HUES48 (cell line): Measurements from ENCODE around the gene MPP3.
"Not testable (repeated sequence)": the region's sequence is repeated elsewhere in the genome, so short reads cannot be mapped to it uniquely, and the experiment has no call there.

Experiments
- H3K27ac ChIP-seq: one replicate; pipeline ENCODE4 v1.7.0; 2013; ENCODE audit warnings: low read depth, low read length, inconsistent platforms
- H3K27me3 ChIP-seq: 2 replicates; pipeline ENCODE4 v1.6.1; 2013; ENCODE audit warnings: mild to moderate bottlenecking, low read length; ENCODE audit not compliant: control insufficient read depth, insufficient read depth
- H3K36me3 ChIP-seq: 2 replicates; pipeline ENCODE4 v1.6.1; 2013; ENCODE audit warnings: low read length; ENCODE audit not compliant: control insufficient read depth, insufficient read depth
- H3K4me1 ChIP-seq: 2 replicates; pipeline ENCODE4 v1.6.1; 2013; ENCODE audit warnings: mild to moderate bottlenecking, low read length; ENCODE audit not compliant: control insufficient read depth, insufficient read depth
- H3K4me3 ChIP-seq: 2 replicates; pipeline ENCODE4 v1.5.1; 2013; ENCODE audit warnings: mild to moderate bottlenecking, low read depth, low read length
- H3K9ac ChIP-seq: 2 replicates; pipeline ENCODE4 v1.6.1; 2013; ENCODE audit warnings: mild to moderate bottlenecking, low read depth, low read length, moderate library complexity
- H3K9me3 ChIP-seq: 2 replicates; pipeline ENCODE4 v1.6.1; 2013; ENCODE audit warnings: low read length; ENCODE audit not compliant: control insufficient read depth, insufficient read depth

Gene MPP3

DNA sequence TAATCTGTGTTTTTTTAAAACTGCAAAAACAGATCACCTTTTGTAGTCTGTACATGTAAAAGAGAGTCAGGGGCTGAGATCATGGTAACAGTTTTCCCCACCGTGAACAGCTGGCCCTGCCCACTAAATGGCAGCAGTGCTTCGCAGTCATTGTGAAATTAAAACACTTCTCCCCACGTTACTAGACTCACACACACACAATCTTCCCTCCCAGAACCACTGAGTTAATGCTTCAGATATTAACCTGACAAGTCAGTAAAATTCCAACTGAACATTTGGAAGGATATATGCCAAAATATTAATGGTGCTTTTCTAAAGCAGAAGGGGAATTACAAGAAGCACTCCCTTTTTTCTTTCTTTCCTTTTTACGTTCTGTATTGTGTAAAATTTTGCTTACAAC lies 12.8 kb upstream of the MPP3 start:
- peaks cover 11% of the 10 kb centered on the region for H3K4me1 ChIP-seq
- no peaks in the 10 kb centered on the region for H3K9me3 ChIP-seq
- no peak overlapping the region for H3K9ac ChIP-seq
- no peak overlapping the region for H3K4me3 ChIP-seq
- no peaks in the 10 kb centered on the region for H3K36me3 ChIP-seq
- H3K27ac ChIP-seq: no peak overlapping the region
- H3K27me3 ChIP-seq: no peaks in the 10 kb centered on the region

DNA sequence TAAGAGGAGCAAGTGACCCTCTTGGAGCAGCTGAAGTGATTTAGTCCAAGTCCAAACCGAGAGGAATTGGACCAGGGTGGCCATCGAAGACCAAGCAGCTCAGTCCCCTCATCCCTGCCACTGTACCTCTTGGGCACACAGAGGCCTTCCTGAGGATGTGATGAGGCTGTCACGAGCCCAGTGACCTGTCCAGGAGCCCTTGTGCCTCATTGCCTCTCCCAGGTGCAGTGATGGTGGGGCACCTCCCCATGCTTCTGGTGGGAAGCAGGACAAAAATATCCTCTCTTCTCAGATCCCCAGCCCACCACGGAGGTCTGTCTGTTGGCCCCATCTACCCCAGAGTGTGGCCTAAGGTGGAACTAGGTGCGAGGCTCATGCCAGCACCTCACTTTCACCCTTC lies 11.3 kb upstream of the MPP3 start:
- no peak overlapping the region for H3K4me3 ChIP-seq
- peaks cover 11% of the 10 kb centered on the region for H3K4me1 ChIP-seq
- H3K27ac ChIP-seq: no peak overlapping the region
- H3K27me3 ChIP-seq: no peaks in the 10 kb centered on the region
- no peaks in the 10 kb centered on the region for H3K9me3 ChIP-seq
- no peak overlapping the region for H3K9ac ChIP-seq
- no peaks in the 10 kb centered on the region for H3K36me3 ChIP-seq

DNA sequence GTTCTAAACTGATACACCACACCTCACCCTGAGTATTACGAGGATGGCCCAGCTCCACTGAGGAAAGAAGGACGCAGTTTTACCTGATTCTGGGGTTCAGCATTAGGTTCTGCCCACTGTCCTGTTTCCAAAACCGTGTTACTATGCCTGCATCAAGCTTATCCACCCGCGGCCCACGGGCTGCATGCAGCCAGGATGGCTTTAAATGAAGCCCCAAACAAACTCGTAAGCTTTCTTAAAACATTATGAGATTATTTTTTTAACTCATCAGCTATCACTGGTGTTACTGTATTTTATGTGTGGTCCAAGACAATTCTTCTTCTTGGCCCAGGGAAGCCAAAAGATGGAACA lies 10.0 kb upstream of the MPP3 start:
- no peak overlapping the region for H3K27ac ChIP-seq
- peaks cover 11% of the 10 kb centered on the region for H3K4me1 ChIP-seq
- H3K27me3 ChIP-seq: no peaks in the 10 kb centered on the region
- no peaks in the 10 kb centered on the region for H3K9me3 ChIP-seq
- no peak overlapping the region for H3K4me3 ChIP-seq
- no peaks in the 10 kb centered on the region for H3K36me3 ChIP-seq
- no peak overlapping the region for H3K9ac ChIP-seq

DNA sequence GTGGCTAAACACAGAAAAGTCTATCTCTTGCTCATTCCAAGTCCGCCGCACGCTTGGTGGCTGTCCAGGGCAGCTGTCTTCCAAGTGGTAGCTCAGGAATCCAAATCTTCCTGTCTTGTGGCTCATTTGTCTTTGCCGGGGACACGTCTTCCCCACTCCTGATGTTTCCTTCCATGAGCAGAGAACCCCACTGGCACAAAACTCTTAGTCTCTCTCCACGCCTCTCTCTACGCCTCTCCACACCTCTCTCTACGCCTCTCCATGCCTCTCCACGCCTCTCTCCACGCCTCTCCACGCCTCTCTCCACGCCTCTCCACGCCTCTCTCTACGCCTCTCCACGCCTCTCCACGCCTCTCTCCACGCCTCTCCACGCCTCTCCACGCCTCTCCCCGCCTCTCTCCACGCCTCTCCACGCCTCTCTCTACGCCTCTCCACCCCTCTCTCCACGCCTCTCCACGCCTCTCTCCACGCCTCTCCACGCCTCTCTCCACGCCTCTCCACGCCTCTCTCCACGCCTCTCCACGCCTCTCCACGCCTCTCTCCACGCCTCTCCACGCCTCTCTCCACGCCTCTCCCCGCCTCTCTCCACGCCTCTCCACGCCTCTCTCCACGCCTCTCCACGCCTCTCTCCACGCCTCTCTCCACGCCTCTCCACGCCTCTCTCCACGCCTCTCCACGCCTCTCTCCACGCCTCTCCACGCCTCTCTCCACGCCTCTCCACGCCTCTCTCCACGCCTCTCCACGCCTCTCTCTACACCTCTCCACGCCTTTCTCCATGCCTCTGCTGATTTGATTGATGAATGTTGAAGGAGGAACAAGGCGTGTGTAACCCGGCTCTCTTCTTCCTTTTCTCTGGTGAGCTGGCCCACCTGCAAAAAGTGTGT lies 9.4 kb upstream of the MPP3 start:
- not testable (repeated sequence) for H3K4me3 ChIP-seq, H3K27ac ChIP-seq, H3K36me3 ChIP-seq, H3K9me3 ChIP-seq, H3K9ac ChIP-seq, H3K27me3 ChIP-seq
- H3K4me1 ChIP-seq: peaks cover 11% of the 10 kb centered on the region

DNA sequence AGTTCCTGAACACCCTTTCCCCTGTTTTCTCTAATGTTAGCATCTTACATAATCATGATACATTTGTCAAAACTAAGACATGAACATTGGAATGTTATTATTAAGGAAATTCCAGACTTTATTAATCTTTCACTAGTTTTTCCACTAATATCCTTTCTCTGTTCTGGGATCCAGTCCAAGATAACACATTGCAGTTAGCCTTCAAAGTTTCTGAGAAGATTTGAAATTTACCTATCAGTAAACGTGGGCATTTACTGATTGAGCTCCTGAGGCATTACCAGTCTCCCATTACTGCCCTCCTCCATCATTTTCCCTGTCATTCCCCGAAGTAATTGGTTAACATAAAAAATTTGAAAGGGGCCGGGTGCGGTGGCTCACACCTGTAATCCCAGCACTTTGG lies 8.3 kb upstream of the MPP3 start:
- Histone ChIP-seq H3K27me3 (no peaks in the 10 kb centered on the region), H3K36me3 (no peaks in the 10 kb centered on the region), H3K9me3 (no peaks in the 10 kb centered on the region), H3K4me1 (0 out of 2 replicates have a peak, but pooled peaks cover 3% of the 10 kb centered on the region), H3K4me3 (no peak overlapping the region), H3K9ac (no peak overlapping the region), H3K27ac (no peak overlapping the region)

DNA sequence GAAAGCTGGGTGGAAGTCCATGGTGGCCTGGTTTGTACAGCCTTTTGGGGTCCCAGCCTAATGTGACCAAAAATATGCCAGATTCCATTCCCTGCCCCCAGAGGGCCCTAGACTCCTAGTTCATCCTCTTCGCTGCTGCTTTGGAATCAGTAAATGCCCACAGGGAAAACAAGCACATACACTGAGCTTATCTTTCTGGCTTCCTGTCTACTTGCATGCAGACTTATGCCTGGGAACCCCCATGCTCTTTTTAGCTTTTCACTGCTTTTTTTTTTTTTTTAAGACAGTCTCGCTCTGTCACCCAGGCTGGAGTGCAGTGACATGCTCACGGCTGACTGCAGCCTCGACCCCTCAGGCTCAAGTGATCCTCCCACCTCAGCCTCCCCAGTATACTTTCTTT lies 7.9 kb upstream of the MPP3 start:
- Histone ChIP-seq H3K36me3 (no peaks in the 10 kb centered on the region), H3K9me3 (no peaks in the 10 kb centered on the region), H3K4me1 (0 out of 2 replicates have a peak, but pooled peaks cover under 1% of the 10 kb centered on the region), H3K27ac (no peak overlapping the region), H3K9ac (no peak overlapping the region), H3K4me3 (no peak overlapping the region), H3K27me3 (no peaks in the 10 kb centered on the region)

DNA sequence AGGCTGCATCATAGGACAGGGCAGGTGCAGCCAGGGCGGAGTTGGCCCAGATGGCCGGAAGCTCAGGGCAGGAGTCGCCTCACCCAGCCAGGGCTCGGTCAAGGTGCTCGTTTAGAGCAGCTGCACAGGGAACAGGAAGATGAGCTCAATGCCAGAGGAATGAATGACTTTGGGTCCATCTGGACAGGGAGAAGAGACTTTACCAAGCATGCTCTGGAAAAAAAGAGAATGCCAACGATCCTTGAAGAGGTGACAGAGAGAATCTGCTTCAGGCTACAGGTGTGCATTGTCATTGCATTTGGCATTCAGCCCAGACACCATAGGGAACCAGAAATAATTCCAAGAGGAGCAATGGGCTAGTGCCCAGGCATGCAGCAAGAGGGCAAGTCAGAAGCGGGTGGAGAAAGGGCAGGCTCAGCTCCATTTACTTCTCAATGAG lies 6.7 kb upstream of the MPP3 start:
- H3K9me3 ChIP-seq: no peaks in the 10 kb centered on the region
- no peak overlapping the region for H3K9ac ChIP-seq
- H3K4me1 ChIP-seq: no peaks in the 10 kb centered on the region
- peaks cover 2% of the 10 kb centered on the region; the same call in 1 of the 2 replicates for H3K27me3 ChIP-seq
- no peaks in the 10 kb centered on the region for H3K36me3 ChIP-seq
- H3K27ac ChIP-seq: no peak overlapping the region
- no peak overlapping the region for H3K4me3 ChIP-seq

DNA sequence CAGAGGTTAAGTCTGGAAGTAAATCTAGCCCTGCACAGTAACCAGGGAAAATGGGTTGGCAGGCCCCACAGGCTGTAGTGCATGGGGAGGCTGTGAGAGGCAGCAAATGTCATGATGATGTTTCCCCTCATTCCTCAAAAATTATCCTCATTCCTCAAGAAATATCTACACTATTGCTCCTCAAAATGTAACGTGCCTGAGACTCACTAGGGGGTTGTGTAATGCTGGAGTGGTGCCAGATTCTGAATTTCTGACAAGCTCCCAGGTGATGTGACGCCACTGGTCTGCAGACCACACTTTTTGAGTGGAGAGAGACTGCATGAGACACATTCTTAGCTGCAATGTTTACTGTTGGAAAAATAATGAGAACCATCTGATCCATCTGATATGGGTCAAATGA lies 1.2 kb upstream of the MPP3 start:
- Histone ChIP-seq H3K9me3 (no peaks in the 10 kb centered on the region), H3K27me3 (peaks cover 25% of the 10 kb centered on the region), H3K36me3 (no peaks in the 10 kb centered on the region), H3K27ac (no peak overlapping the region), H3K4me1 (peaks cover 5% of the 10 kb centered on the region; the same call in 1 of the 2 replicates), H3K4me3 (no peak overlapping the region), H3K9ac (no peak overlapping the region)

DNA sequence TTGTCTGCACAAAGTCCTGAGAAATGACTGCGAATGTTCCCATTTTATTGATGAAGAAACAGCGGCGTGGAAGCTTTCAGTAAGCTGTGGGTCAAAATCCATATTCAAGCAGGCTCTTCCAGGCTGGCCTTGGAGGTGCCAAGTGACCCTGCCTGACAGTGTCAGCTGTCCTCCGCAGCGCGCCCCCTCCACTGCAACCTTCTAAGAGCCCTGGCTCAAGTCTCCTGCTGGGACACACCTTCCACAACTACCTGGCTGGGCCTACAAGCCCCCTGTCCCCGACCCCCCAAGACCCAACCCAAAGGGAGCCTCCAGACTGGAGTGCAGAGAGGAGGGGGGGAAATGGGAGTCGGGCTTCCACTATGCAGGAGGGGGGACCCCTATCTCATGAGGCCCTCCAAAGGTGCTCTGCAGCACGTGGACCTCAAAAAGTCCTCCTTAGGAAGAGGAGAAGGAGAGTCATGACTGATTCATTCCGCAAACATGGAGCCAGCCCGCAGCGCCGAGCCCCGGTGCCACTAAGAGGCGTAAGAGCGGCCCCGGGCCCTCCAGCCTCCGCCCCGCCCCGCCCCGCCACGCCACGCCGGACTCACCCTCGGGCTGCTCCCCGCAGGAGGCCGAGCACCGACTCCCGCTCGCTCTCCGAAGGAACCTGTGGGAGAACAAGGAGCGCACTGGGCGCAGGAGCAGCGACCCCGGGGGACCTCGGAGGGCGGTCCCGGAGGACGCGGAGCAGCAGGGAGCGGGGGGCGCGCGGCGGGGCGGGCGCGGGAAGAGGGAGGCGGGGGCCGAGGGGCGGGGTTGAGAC lies 574 bp downstream of the MPP3 start:
- H3K36me3 ChIP-seq: no peaks in the 10 kb centered on the region
- no peak overlapping the region for H3K27ac ChIP-seq
- H3K9ac ChIP-seq: no peak overlapping the region

DNA sequence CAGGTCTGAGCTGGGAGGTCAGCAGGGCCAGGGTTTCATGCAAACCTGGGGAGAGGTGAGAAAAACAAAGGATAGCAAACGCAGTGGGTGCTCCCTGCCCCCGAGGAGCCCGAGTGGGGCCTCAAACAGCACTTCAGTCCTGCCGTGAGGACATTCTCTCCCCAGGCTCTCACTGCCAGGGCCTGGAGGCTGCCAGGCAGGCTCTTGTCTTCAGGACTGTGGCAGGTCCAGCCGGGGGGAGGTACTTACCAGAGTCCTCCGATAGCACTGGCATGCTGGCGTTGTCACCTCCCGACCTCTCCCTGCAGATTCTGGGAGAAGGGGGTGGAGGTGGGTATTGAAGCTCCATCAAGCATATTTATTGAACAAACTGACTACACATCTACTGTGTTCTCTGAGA lies 1.3 kb downstream of the MPP3 start:
- no peaks in the 10 kb centered on the region for H3K9me3 ChIP-seq
- H3K9ac ChIP-seq: no peak overlapping the region
- no peak overlapping the region for H3K4me3 ChIP-seq

More for the DNA sequence above, 574 bp downstream of the MPP3 start:
- Histone ChIP-seq H3K27me3 (peaks cover 25% of the 10 kb centered on the region), H3K9me3 (no peaks in the 10 kb centered on the region), H3K4me1 (peaks cover 5% of the 10 kb centered on the region; the same call in 1 of the 2 replicates), H3K4me3 (peak overlapping the region; percentile 70)

More for the DNA sequence above, 1.3 kb downstream of the MPP3 start:
- Histone ChIP-seq H3K27me3 (peaks cover 25% of the 10 kb centered on the region), H3K36me3 (no peaks in the 10 kb centered on the region), H3K4me1 (peaks cover 5% of the 10 kb centered on the region; the same call in 1 of the 2 replicates), H3K27ac (no peak overlapping the region)
